ENCODE results near the gene ARHGAP40. TPM values are rescaled to one million over a fixed set of nuclear protein-coding genes. Genes with fewer than 3 reads are reported as not detected.

ARHGAP40 gene
- total and polyA plus RNA-seq, 2 of the 8 experiments (the other 6 are each of a cell fraction or from before 2014, with no cell fraction given): 0.74 to 1.4 TPM

DNA sequence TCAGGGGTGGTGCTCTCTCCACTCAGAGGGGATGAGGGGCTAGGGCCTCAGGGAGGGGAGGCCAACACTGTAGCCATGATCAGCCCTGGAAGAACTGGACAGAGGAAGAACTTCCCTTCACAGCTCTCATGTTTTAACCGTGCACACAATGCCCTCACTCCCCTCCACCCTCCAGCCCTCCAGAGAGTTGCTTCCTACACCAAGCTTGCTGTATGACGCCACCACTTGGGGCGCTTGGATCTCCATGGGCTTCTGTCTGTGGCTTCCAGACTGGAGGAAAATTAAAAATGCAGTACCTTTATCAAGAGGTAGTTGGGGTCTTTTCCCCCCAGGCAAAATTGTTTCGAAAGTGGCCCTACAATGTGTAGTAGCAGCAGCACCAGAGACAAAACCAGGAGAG is 48.4 kb downstream of the ARHGAP40 start:
- no peak overlapping the region for H4K5ac ChIP-seq (ENCODE audit: insufficient read length, low read depth, low read length)
- no peak overlapping the region for H2BK20ac ChIP-seq (ENCODE audit: low read length)
- CTCF ChIA-PET (ENCODE audit: partially characterized antibody): interaction anchor here (0.6 to 8.0 kb wide), 43 partner anchors 11 to 1406 kb away, joined by 3 to 235 read pairs (median 5); partner anchors contain the start of genes ACTR5, ADIG and SLC32A1
- H4K20me1 ChIP-seq (replicated peaks in 1 of 2; ENCODE audit: control insufficient read depth in 1 of 2, insufficient read depth in 2 of 2, low read length in 2 of 2): peaks cover 1 to 10% of the 10 kb centered on the region in 2 experiments
- no peaks in the 10 kb centered on the region for H3K79me2 ChIP-seq (ENCODE audit: control insufficient read depth in 1 of 2, insufficient read depth in 2 of 2, low read length in 2 of 2)
- H4K8ac ChIP-seq (ENCODE audit: extremely low read depth, insufficient read depth, low read length): no peak overlapping the region
- no peak overlapping the region for H2AK5ac ChIP-seq (ENCODE audit: low read depth, low read length)
- no peak overlapping the region for H3K4me3 ChIP-seq (ENCODE audit: extremely low read depth in 1 of 4, insufficient read depth in 2 of 4, low read depth in 3 of 4, low read length in 4 of 4)
- H4K91ac ChIP-seq (replicated peaks; ENCODE audit: insufficient read length, low read length): no peak overlapping the region
- no peak overlapping the region for H2BK120ac ChIP-seq (replicated peaks; ENCODE audit: low read depth, low read length)
- H3K18ac ChIP-seq (ENCODE audit: extremely low read depth, low read length): no peak overlapping the region
- POLR2A ChIA-PET (ENCODE audit: partially characterized antibody): interaction anchor here (0.9 to 2.3 kb wide), 4 partner anchors 9 to 155 kb away, joined by 3 to 8 read pairs (median 4); partner anchors contain the start of gene PPP1R16B
- no peak overlapping the region for H3K14ac ChIP-seq (ENCODE audit: insufficient read length)
- peaks cover 15% of the 10 kb centered on the region; the same call in 1 of the 2 replicates for H3K23me2 ChIP-seq (ENCODE audit: low read depth, low read length)
- TF ChIP-seq CBX8 (IDR thresholded peaks at IDR 0.05; ENCODE audit: borderline replicate concordance, low read depth, low read length): no peak
- TF ChIP-seq CTCF (IDR thresholded peaks at IDR 0.05; ENCODE audit: control extremely low read depth in 1 of 3, insufficient read depth in 1 of 3, low read depth in 1 of 3, low read length in 3 of 3): peak in 2 of 3 experiments; percentile 15 to 26; a peak in 2 of 4 replicates
- no peaks in the 10 kb centered on the region for H3K79me1 ChIP-seq (ENCODE audit: low read depth, low read length)
- DNase-seq (ENCODE audit: low read depth in 1 of 2, low spot score in 2 of 2) (no peak), FAIRE-seq (no peak)
- H3K56ac ChIP-seq (replicated peaks; ENCODE audit: insufficient read length, low read depth, low read length): no peak overlapping the region
- H2AFZ ChIP-seq (ENCODE audit: low read length): no peak overlapping the region
- H3K23ac ChIP-seq (ENCODE audit: insufficient read length): no peak overlapping the region
- 54% methylated on average over 4 of the region's 4 CpGs; no CpG with 5 or more reads in 1 of the 2 experiments for WGBS, 2 experiments (ENCODE audit: extremely low coverage in 1 of 2, insufficient coverage in 1 of 2, insufficient read length in 1 of 2, insufficient replicate concordance in 2 of 2, low coverage in 1 of 2, low lambda C conversion rate in 2 of 2, missing lambda C conversion rate in 1 of 2)
- H3K36me3 ChIP-seq (ENCODE audit: control insufficient read depth in 2 of 4, insufficient read depth in 4 of 4, low read length in 3 of 4): no peaks in the 10 kb centered on the region
- peaks cover 0 to 5% (median 3%) of the 10 kb centered on the region in 4 experiments; a peak in 5 of 7 replicates for H3K4me1 ChIP-seq (replicated peaks in 1 of 4; ENCODE audit: control insufficient read depth in 3 of 4, insufficient read depth in 4 of 4, low read length in 3 of 4)
- no peak overlapping the region for H2BK15ac ChIP-seq (ENCODE audit: low read length)
- no peak overlapping the region; a peak in 1 of 4 replicates for H3K4me2 ChIP-seq (ENCODE audit: insufficient read depth in 1 of 2, low read depth in 2 of 2, low read length in 2 of 2)
- no peak overlapping the region for H2BK5ac ChIP-seq (ENCODE audit: low read depth, low read length)
- no peaks in the 10 kb centered on the region for H3K9me3 ChIP-seq (ENCODE audit: insufficient read depth in 2 of 2, low read depth in 1 of 2, low read length in 1 of 2)
- H3K27me3 ChIP-seq (replicated peaks in 1 of 4; ENCODE audit: control insufficient read depth in 3 of 4, extremely low read depth in 1 of 4, insufficient read depth in 3 of 4, low read length in 3 of 4): peaks cover 8 to 44% (median 29%) of the 10 kb centered on the region in 4 experiments
- H3K4ac ChIP-seq (replicated peaks; ENCODE audit: insufficient read length, low read depth, low read length): no peak overlapping the region
- H3K27ac ChIP-seq (ENCODE audit: low read depth, low read length): no peak overlapping the region
- H3K9ac ChIP-seq (replicated peaks in 1 of 4; ENCODE audit: extremely low read depth in 1 of 4, low read depth in 3 of 4, low read length in 3 of 4): no peak overlapping the region
- no peak overlapping the region for H2BK12ac ChIP-seq (ENCODE audit: low read depth, low read length)

Data from H1 (cell line).